ENCODE data around the gene AFF4. TPM values are rescaled to one million over a fixed set of nuclear protein-coding genes. Genes with fewer than 3 reads are reported as not detected.
"Not testable (repeated sequence)": the region's sequence is repeated elsewhere in the genome, so short reads cannot be mapped to it uniquely, and the experiment has no call there.

AFF4 gene
- total RNA-seq, 1 experiment from 2014 or later, result 55.6 TPM

DNA sequence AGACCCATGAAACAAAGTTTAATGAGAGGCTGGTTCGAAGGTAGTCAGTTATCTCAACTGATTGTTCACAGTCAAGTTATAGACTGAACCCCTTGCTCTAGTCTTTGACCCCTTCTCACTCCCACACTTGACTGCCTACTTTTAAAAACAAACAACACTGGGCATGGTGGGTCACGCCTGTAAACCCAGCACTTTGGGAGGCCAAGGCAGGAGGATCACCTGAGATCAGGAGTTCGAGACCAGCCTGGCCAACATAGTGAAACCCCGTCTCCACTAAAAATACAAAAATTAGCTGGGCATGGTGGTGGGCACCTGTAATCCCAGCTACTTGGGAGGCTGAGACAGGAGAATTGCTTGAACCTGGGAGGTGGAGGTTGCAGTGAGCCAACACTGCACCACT lies 18.1 kb downstream of the AFF4 start:
- H3K27ac ChIP-seq; H3K4me3 ChIP-seq; H3K9me3 ChIP-seq (replicated peaks); DNase-seq (ENCODE audit: low read depth in 1 of 2, low spot score in 2 of 2); H3K27me3 ChIP-seq (replicated peaks): not testable (repeated sequence)
- H3K36me3 ChIP-seq, result peaks cover 38% of the 10 kb centered on the region
- H3K4me1 ChIP-seq (replicated peaks), result peaks cover 14% of the 10 kb centered on the region

DNA sequence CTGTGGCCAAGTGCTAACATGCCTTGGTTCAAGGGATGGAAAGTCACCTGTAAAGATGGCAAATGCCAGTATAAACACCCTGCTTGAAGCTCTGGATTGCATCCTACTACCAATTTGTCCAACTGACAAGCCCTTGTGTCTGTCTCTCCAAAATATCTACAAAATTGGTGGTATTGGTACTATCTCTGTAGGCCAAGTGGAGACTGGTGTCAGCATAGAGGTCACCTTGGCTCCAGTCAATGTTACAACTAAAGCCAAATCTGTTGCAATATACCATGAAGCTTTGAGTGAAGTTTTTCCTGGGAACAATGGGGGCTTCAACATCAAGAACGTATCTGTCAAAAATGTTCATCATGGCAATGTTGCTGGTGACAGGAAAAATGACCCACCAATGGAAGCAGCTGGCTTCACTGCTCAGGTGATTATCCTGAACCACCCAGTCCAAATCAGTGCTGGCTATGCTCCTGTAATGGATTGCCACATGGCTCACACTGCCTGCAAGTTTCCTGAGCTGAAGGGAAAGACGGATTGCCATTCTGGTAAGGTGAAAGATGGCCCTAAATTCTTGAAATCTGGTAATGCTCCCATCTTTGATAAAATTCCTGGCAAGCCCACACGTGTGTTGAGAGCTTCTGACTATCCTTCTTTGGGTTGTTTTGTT lies 19.9 kb downstream of the AFF4 start:
- Histone ChIP-seq H3K4me1 (replicated peaks) (peaks cover 11% of the 10 kb centered on the region), H3K27ac (no peak overlapping the region), H3K36me3 (peaks cover 37% of the 10 kb centered on the region), H3K27me3 (replicated peaks) (no peaks in the 10 kb centered on the region), H3K4me3 (no peak overlapping the region), H3K9me3 (replicated peaks) (no peaks in the 10 kb centered on the region)
- DNase-seq (ENCODE audit: low read depth in 1 of 2, low spot score in 2 of 2), result no peak

GRCh38 chr5:132941331-132941730 lies 22.1 kb downstream of the AFF4 start:
- no peak overlapping the region for H3K27ac ChIP-seq
- H3K27me3 ChIP-seq (replicated peaks), result no peaks in the 10 kb centered on the region
- H3K36me3 ChIP-seq, result peaks cover 47% of the 10 kb centered on the region
- no peaks in the 10 kb centered on the region for H3K9me3 ChIP-seq (replicated peaks)
- no peak overlapping the region for H3K4me3 ChIP-seq
- no peak for DNase-seq (ENCODE audit: low read depth in 1 of 2, low spot score in 2 of 2)
- no peaks in the 10 kb centered on the region for H3K4me1 ChIP-seq (replicated peaks)

DNA sequence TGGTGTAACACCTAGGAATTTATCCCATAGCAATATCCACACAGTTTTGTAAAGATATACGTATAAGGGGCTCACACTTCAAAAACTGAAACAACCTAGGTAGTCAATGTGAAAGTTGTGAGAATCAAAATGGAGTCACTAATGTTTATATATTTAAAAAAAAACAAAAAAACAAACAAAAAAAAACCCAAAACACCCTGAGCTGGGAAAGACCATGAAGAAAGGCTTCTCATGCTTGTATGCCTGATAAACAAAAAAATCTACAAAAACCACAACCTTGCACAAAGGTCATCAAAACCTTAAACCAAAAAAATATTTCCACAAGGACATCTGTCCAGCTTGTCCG lies 35.4 kb downstream of the AFF4 start:
- Histone ChIP-seq H3K27me3 (replicated peaks) (no peaks in the 10 kb centered on the region), H3K36me3 (peaks cover 93% of the 10 kb centered on the region), H3K27ac (no peak overlapping the region)

DNA sequence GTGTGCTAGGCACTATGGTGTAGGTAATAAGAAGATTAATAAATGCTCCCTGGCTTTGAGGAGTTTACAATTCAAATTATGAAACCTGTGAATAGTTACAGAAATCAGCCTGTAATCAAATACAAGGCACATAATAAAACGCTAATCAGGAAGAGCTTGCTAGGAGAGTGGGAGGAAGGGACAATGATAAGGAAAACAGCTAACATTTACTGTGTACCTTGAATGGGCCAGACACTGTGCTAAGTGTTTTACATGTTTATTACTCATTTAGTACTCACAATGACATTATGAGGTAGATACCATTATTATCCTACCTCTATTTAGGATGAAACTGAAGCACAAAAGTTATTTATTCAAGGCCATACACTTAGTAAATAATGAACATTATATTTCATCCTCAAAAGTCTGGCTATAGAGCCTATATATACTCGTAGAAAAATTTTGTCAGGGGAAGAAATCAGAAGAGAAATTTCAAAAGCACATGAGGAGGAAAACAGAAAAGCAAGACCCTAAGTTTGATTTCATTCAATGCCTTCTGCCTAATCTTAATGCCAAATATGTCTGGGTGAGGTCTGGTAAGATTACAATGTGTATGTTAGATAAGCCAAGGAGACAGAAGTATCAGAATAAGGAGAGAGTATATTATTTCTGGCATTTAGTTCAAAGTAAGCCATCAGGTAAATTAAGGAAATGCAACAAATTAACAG lies 35.9 kb downstream of the AFF4 start:
- Histone ChIP-seq H3K36me3 (peaks cover 93% of the 10 kb centered on the region), H3K9me3 (replicated peaks) (no peaks in the 10 kb centered on the region), H3K4me3 (no peak overlapping the region), H3K27ac (no peak overlapping the region), H3K4me1 (replicated peaks) (no peaks in the 10 kb centered on the region), H3K27me3 (replicated peaks) (no peaks in the 10 kb centered on the region)
- DNase-seq (ENCODE audit: low read depth in 1 of 2, low spot score in 2 of 2), result no peak

More for the DNA sequence above, 35.4 kb downstream of the AFF4 start:
- Histone ChIP-seq H3K4me3 (no peak overlapping the region), H3K4me1 (replicated peaks) (no peaks in the 10 kb centered on the region), H3K9me3 (replicated peaks) (no peaks in the 10 kb centered on the region)
- DNase-seq (ENCODE audit: low read depth in 1 of 2, low spot score in 2 of 2), result no peak

DNA sequence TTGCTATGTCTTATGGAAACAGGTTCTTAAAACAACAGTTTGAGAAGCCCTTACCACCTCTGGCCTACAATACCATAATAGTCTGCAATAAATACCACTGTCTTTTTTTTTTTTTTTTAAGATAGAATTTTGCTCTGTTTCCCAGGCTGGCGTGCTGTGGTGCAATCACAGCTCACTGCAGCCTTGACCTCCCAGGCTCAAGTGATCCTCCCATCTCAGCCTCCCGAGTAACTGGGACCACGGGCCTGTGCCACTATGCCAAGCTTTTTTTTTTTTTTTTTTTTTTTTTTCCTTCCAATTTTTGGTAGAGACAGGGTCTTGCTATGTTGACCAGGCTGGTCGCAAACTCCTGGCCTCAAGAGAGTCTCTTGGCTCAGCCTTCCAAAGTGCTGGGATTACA lies 37.0 kb downstream of the AFF4 start:
- Histone ChIP-seq H3K4me3 (no peak overlapping the region), H3K36me3 (peaks cover 93% of the 10 kb centered on the region)
- DNase-seq (ENCODE audit: low read depth in 1 of 2, low spot score in 2 of 2), result no peak

DNA sequence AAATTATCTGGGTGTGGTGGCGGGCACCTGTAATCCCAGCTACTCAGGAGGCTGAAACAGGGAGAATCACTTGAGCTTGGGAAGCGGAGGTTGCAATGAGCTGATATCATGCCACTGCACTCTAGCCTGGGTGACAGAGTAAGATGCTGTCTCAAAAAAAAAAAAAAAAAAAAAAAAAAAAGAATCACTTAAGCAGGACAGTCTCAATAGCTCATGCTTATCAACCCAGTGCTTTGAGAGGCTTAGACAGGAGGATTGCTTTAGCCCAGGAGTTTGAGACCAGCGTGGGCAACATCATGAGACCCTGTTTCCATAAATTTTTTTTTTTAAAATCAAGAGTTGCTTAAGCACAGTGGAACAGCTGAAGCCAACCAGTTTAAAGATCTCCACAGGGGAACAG lies 47.3 kb downstream of the AFF4 start:
- H3K4me1 ChIP-seq (replicated peaks), result no peaks in the 10 kb centered on the region; the same call in 1 of the 2 replicates
- H3K4me3 ChIP-seq, result no peak overlapping the region
- DNase-seq (ENCODE audit: low read depth in 1 of 2, low spot score in 2 of 2), result no peak
- no peak overlapping the region for H3K27ac ChIP-seq
- H3K9me3 ChIP-seq (replicated peaks), result no peaks in the 10 kb centered on the region
- peaks cover 74% of the 10 kb centered on the region for H3K36me3 ChIP-seq
- no peaks in the 10 kb centered on the region for H3K27me3 ChIP-seq (replicated peaks)

More for the DNA sequence above, 37.0 kb downstream of the AFF4 start:
- Histone ChIP-seq H3K9me3 (replicated peaks) (no peaks in the 10 kb centered on the region), H3K27ac (no peak overlapping the region), H3K27me3 (replicated peaks) (no peaks in the 10 kb centered on the region), H3K4me1 (replicated peaks) (no peaks in the 10 kb centered on the region)

DNA sequence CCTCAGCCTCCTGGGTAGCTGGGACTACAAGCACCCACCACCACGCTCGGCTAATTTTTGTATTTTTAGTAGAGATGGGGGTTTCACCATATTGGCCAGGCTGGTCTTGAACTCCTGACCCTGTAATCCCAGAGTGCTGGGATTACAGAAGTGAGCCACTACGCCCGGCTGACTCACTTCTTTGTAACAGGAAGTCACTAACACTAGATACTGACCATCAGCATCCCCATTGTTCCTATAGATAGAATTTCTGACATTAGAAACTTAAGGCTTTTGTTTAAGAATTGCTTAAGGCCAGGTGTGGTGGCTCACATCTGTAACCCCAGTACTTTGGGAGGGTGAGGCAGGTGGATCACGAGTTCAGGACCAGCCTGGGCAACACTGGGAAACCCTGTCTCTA lies 47.8 kb downstream of the AFF4 start:
- DNase-seq (ENCODE audit: low read depth in 1 of 2, low spot score in 2 of 2), result no peak
- no peaks in the 10 kb centered on the region for H3K27me3 ChIP-seq (replicated peaks)
- peaks cover 75% of the 10 kb centered on the region for H3K36me3 ChIP-seq
- H3K4me3 ChIP-seq, result no peak overlapping the region
- no peaks in the 10 kb centered on the region; the same call in 1 of the 2 replicates for H3K4me1 ChIP-seq (replicated peaks)
- no peak overlapping the region for H3K27ac ChIP-seq
- H3K9me3 ChIP-seq (replicated peaks), result no peaks in the 10 kb centered on the region

DNA sequence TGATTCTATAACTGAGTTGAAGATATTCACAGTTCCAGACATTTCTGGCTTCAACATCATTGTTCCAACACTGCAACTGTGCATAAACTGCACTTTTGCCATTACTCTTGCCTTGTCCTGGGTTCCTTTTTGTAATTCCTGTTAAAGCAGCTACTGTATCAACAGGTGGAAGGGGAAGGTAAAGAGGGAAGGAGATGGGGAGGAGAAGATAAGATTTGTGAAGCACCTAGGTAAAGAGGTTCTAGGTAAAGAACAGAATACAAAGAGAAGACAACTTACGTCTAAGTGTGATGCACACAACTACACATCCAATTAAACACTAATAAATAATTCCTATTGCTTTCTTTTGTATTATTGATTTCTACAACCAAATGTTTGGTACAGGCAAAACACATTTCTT lies 53.7 kb downstream of the AFF4 start:
- Histone ChIP-seq H3K27me3 (replicated peaks) (no peaks in the 10 kb centered on the region), H3K4me3 (no peak overlapping the region), H3K9me3 (replicated peaks) (no peaks in the 10 kb centered on the region), H3K36me3 (peaks cover 63% of the 10 kb centered on the region), H3K4me1 (replicated peaks) (no peaks in the 10 kb centered on the region), H3K27ac (no peak overlapping the region)
- no peak for DNase-seq (ENCODE audit: low read depth in 1 of 2, low spot score in 2 of 2)

GRCh38 chr5:132907161-132907560 lies 56.3 kb downstream of the AFF4 start:
- Histone ChIP-seq H3K27me3 (replicated peaks) (no peaks in the 10 kb centered on the region), H3K4me3 (no peak overlapping the region), H3K4me1 (replicated peaks) (no peaks in the 10 kb centered on the region), H3K9me3 (replicated peaks) (no peaks in the 10 kb centered on the region), H3K27ac (no peak overlapping the region), H3K36me3 (peaks cover 66% of the 10 kb centered on the region)
- no peak for DNase-seq (ENCODE audit: low read depth in 1 of 2, low spot score in 2 of 2)

DNA sequence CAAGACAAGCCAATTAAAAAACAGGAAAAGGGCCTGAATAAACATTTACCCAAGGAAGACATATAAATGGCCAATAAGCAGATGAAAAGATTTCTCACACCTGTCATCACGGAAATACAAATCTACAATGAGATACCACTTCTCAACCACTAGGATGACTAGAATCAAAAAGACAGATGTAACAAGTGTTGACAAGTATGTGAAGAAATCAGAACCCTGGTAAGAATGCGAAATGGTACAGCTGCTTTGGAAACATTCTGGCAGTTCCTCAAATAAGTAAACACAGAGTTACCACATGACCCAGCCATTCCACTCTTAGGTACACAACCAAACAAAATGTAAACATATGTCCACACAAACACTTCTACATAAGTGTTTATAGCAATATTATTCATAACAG lies 57.5 kb downstream of the AFF4 start:
- Histone ChIP-seq H3K4me1 (replicated peaks) (no peaks in the 10 kb centered on the region), H3K27me3 (replicated peaks) (no peaks in the 10 kb centered on the region), H3K27ac (no peak overlapping the region), H3K36me3 (peaks cover 68% of the 10 kb centered on the region), H3K4me3 (no peak overlapping the region), H3K9me3 (replicated peaks) (no peaks in the 10 kb centered on the region)
- no peak for DNase-seq (ENCODE audit: low read depth in 1 of 2, low spot score in 2 of 2)

DNA sequence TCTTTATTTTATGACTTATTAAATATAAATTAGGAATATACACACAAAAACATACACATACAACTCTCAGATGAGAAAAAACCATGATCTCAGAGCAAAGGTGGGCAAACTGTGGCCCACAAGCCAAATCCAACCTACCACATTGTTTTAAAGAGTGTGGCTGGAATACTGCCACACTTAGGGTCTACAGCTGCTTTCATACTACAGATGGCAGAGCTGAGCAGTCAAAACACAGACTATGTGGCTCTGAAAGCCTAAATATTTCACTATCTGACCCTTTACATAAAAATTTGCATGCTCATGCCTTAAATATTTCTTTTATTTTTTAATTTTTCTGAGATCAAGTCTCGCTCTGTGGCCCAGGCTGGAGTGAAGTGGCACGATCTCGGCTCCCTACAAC lies 61.7 kb downstream of the AFF4 start:
- Histone ChIP-seq H3K36me3 (peaks cover 79% of the 10 kb centered on the region), H3K4me1 (replicated peaks) (no peaks in the 10 kb centered on the region), H3K4me3 (no peak overlapping the region), H3K27me3 (replicated peaks) (no peaks in the 10 kb centered on the region), H3K9me3 (replicated peaks) (no peaks in the 10 kb centered on the region), H3K27ac (no peak overlapping the region)
- no peak for DNase-seq (ENCODE audit: low read depth in 1 of 2, low spot score in 2 of 2)

DNA sequence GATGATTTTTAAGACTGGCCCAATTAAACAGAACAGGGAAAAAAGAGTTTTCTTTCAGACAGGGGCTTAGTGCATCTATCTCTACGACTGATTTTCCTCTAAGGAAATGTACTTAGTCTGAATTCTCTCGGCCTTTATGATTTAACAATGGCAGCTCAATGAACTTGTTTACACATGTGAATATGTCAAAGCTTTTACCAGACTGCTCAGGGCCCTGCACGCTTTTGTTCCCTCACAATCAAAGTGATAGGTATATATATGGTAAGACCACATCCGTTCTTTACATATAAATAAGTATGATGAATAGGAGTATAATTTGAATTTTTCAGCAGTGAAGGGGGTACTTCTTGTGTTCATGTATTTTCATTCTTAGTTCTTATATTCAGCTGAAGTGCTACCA lies 62.4 kb downstream of the AFF4 start:
- Histone ChIP-seq H3K9me3 (replicated peaks) (no peaks in the 10 kb centered on the region), H3K4me1 (replicated peaks) (no peaks in the 10 kb centered on the region), H3K27me3 (replicated peaks) (no peaks in the 10 kb centered on the region), H3K27ac (no peak overlapping the region), H3K4me3 (no peak overlapping the region), H3K36me3 (peaks cover 83% of the 10 kb centered on the region)
- no peak for DNase-seq (ENCODE audit: low read depth in 1 of 2, low spot score in 2 of 2)

GRCh38 chr5:132898094-132898493 lies 65.3 kb downstream of the AFF4 start:
- Histone ChIP-seq H3K9me3 (replicated peaks) (no peaks in the 10 kb centered on the region), H3K27me3 (replicated peaks) (no peaks in the 10 kb centered on the region), H3K27ac (no peak overlapping the region), H3K36me3 (peaks cover 98% of the 10 kb centered on the region), H3K4me1 (replicated peaks) (no peaks in the 10 kb centered on the region), H3K4me3 (no peak overlapping the region)
- DNase-seq (ENCODE audit: low read depth in 1 of 2, low spot score in 2 of 2), result no peak

Data from SJSA1 (cell line).